ENCODE measurements around the gene SEPTIN11. TPM values are rescaled to one million over a fixed set of nuclear protein-coding genes. Genes with fewer than 3 reads are reported as not detected.

SEPTIN11 gene
- total RNA-seq, 4 donors from 2014 or later, result 74.1 to 144 (median 86.9) TPM

DNA sequence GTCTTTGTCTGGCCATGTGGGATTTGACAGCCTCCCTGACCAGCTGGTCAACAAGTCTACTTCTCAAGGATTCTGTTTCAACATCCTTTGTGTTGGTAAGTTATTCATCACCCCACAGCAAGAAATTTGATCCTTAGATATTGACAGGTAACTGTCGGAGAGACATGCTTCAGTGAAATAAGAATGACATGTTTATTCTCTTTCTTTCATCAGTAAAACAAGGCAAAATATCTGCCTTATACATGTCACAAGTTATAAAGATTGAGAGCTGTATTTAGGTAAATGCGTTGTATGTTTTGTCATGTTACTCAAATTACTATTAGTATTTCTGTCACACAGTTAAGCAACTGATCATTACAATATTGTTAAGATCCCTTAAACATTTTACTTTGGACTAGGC is 46.9 kb downstream of the SEPTIN11 start:
- intact Hi-C loops (cut with DNase I), result no loop called here
- H3K9me3 ChIP-seq, result no peaks in the 10 kb centered on the region
- H3K4me3 ChIP-seq, result no peak overlapping the region
- no peak overlapping the region for H3K27ac ChIP-seq (replicated peaks in 1 of 4)
- WGBS, result 98% methylated on average over 2 of the region's 2 CpGs
- DNase-seq (ENCODE audit: extremely low spot score), result no peak
- H3K4me1 ChIP-seq, result peaks cover 1 to 13% (median 8%) of the 10 kb centered on the region in 4 donors
- no peaks in the 10 kb centered on the region for H3K27me3 ChIP-seq
- TF ChIP-seq, protein P1, sequence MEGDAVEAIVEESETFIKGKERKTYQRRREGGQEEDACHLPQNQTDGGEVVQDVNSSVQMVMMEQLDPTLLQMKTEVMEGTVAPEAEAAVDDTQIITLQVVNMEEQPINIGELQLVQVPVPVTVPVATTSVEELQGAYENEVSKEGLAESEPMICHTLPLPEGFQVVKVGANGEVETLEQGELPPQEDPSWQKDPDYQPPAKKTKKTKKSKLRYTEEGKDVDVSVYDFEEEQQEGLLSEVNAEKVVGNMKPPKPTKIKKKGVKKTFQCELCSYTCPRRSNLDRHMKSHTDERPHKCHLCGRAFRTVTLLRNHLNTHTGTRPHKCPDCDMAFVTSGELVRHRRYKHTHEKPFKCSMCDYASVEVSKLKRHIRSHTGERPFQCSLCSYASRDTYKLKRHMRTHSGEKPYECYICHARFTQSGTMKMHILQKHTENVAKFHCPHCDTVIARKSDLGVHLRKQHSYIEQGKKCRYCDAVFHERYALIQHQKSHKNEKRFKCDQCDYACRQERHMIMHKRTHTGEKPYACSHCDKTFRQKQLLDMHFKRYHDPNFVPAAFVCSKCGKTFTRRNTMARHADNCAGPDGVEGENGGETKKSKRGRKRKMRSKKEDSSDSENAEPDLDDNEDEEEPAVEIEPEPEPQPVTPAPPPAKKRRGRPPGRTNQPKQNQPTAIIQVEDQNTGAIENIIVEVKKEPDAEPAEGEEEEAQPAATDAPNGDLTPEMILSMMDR (IDR thresholded peaks at IDR 0.05), result no peak
- no peak for TF ChIP-seq POLR2AphosphoS5 (IDR thresholded peaks at IDR 0.05)
- TF ChIP-seq POLR2A (IDR thresholded peaks at IDR 0.05; ENCODE audit: low read depth), result no peak
- no peak for TF ChIP-seq EP300 (IDR thresholded peaks at IDR 0.05)
- H3K36me3 ChIP-seq, result peaks cover 11 to 41% (median 29%) of the 10 kb centered on the region in 4 donors

DNA sequence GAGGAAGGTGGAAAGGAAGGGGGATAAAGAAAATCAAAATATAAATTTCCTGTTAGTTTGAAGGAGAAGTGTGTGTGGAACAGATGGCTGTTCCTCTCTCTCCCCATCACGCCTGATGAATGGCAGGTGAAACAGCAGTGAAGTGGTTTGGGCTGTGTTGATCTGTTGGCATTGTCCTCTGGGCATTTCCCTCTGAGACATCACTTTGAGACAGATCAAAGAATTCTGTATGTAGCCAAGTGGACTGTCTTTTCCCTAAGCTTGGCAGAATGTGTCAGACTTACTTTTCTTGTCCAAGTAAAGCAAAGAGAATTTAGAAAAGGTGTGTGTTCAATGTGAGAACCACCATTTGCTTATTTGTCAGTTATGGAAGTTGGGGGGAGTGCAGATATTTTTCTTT is 47.5 kb downstream of the SEPTIN11 start:
- Histone ChIP-seq H3K27me3 (no peaks in the 10 kb centered on the region), H3K4me1 (peaks cover 7 to 19% (median 14%) of the 10 kb centered on the region in 4 donors), H3K27ac (replicated peaks in 1 of 4) (no peak overlapping the region), H3K9me3 (no peaks in the 10 kb centered on the region), H3K4me3 (no peak overlapping the region), H3K36me3 (peaks cover 11 to 41% (median 29%) of the 10 kb centered on the region in 4 donors)
- TF ChIP-seq EP300 (IDR thresholded peaks at IDR 0.05), result no peak
- TF ChIP-seq POLR2AphosphoS5 (IDR thresholded peaks at IDR 0.05), result no peak
- TF ChIP-seq, protein P1 (IDR thresholded peaks at IDR 0.05), result no peak
- no peak for TF ChIP-seq POLR2A (IDR thresholded peaks at IDR 0.05; ENCODE audit: low read depth)
- WGBS, result 75% methylated on average over 1 of the region's 1 CpG
- DNase-seq (ENCODE audit: extremely low spot score), result no peak
- intact Hi-C loops (cut with DNase I), result no loop called here

DNA sequence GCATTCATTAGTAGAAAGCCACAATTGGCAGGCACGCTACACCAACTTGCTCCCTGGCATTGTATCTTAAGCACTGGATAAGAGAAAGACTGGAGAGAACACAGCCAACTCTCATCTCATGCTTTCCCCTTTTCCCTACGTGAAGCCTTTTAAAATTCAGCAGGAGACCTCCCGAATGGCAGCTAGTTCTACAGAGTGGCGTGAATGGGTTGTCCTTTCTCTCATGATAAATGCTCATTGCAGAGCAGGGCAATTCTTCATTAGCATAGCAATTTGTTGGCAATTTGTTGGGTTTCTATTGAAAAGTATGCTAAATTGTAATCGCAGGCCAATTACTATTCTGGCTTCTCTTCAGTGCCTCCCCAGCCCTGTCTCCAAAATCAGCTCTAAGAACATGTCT is 48.0 kb downstream of the SEPTIN11 start:
- 91% methylated on average over 5 of the region's 5 CpGs for WGBS
- H3K27me3 ChIP-seq, result no peaks in the 10 kb centered on the region
- no peak for DNase-seq (ENCODE audit: extremely low spot score)
- TF ChIP-seq, protein P1 (IDR thresholded peaks at IDR 0.05), result no peak
- TF ChIP-seq POLR2A (IDR thresholded peaks at IDR 0.05; ENCODE audit: low read depth), result no peak
- no peak for TF ChIP-seq POLR2AphosphoS5 (IDR thresholded peaks at IDR 0.05)
- no peak for TF ChIP-seq EP300 (IDR thresholded peaks at IDR 0.05)
- peaks cover 11 to 41% (median 29%) of the 10 kb centered on the region in 4 donors for H3K36me3 ChIP-seq
- no peak overlapping the region for H3K4me3 ChIP-seq
- H3K27ac ChIP-seq (replicated peaks in 1 of 4), result no peak overlapping the region
- peaks cover 12 to 24% (median 19%) of the 10 kb centered on the region in 4 donors for H3K4me1 ChIP-seq
- intact Hi-C loops (cut with DNase I), result no loop called here
- no peaks in the 10 kb centered on the region for H3K9me3 ChIP-seq

DNA sequence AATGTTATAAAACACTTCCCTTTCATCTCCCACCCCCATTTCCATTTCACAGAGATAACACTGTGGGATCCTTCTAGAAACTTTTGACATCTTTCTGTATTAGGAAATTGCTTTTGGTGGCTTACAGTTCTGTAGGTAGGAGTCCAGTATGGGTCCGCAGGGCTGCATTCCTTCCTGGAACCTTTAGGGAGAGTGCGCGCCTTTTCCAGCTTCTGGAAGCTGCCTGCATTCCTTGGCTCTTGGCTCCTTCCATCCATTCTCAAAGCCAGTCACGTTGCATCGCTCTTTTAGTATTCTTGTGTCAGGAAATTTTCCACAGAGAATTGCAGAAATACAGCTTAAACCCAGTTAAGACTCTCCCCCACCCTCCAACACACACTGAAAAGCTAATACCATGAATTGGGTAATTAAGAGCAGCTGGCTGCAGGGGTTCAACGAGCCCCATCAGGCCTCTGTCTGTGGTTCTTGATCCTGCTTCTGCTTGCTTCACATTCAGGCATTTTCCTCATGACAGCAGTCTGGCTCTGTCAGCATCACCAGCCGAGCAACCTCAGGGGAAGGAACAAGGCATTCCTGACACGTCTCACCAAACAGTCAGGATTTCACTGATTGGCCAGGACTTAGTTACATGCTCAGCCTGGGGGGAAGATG is 48.8 kb downstream of the SEPTIN11 start:
- no peak overlapping the region for H3K4me3 ChIP-seq
- intact Hi-C loops (cut with DNase I), result no loop called here
- H3K27ac ChIP-seq (replicated peaks in 1 of 4), result no peak overlapping the region
- 72% methylated on average over 6 of the region's 8 CpGs for WGBS
- no peaks in the 10 kb centered on the region for H3K9me3 ChIP-seq
- DNase-seq (ENCODE audit: extremely low spot score), result peak; percentile 21
- H3K36me3 ChIP-seq, result peaks cover 11 to 41% (median 29%) of the 10 kb centered on the region in 4 donors
- TF ChIP-seq, protein P1 (IDR thresholded peaks at IDR 0.05), result no peak
- no peak for TF ChIP-seq EP300 (IDR thresholded peaks at IDR 0.05)
- no peak for TF ChIP-seq POLR2AphosphoS5 (IDR thresholded peaks at IDR 0.05)
- TF ChIP-seq POLR2A (IDR thresholded peaks at IDR 0.05; ENCODE audit: low read depth), result no peak
- H3K27me3 ChIP-seq, result no peaks in the 10 kb centered on the region
- peaks cover 20 to 29% (median 26%) of the 10 kb centered on the region in 4 donors for H3K4me1 ChIP-seq

Other genes with a start within 250 kb of the SEPTIN11 start
- gene SOWAHB, start 51.6 kb upstream of the SEPTIN11 start, total RNA-seq, result not detected
- gene CCNI, start 126.2 kb downstream of the SEPTIN11 start, total RNA-seq, result 100 to 1,000 TPM; 342 to 444 (median 375) TPM
- gene CCNG2, start 207.5 kb downstream of the SEPTIN11 start, total RNA-seq, result 10 to 100 TPM; 25.7 to 33.3 (median 26.2) TPM